Neutrophil (primary cell): ENCODE results near the gene KIF13A.

ENCODE experiments used
- H3K27ac ChIP-seq: fragments of 200-600 bp; sonication (generic); 2 replicates; pipeline ENCODE4 v1.5.1; 2016; ENCODE audit warnings: mild to moderate bottlenecking, moderate library complexity
- H3K27me3 ChIP-seq: fragments of 200-600 bp; sonication (generic); 2 replicates; pipeline ENCODE4 v1.6.0; 2016; ENCODE audit warnings: mild to moderate bottlenecking
- H3K36me3 ChIP-seq: fragments of 200-600 bp; sonication (generic); 2 replicates; pipeline ENCODE4 v1.5.1; 2017
- H3K4me1 ChIP-seq, 2 experiments: fragments of 200-600 bp in 1 of 2; sonication (generic) in 1 of 2; 1 replicate in 1 of 2; 2 replicates in 1 of 2; pipeline versions ENCODE4 v1.5.1 to v1.6.1; 2013 to 2016; ENCODE audit warnings: low read depth in 1 of 2, low read length in 1 of 2, mild to moderate bottlenecking in 1 of 2, moderate library complexity in 1 of 2; ENCODE audit not compliant: control insufficient read depth in 1 of 2, insufficient read depth in 1 of 2
- H3K4me3 ChIP-seq, 2 experiments: fragments of 200-600 bp in 1 of 2; sonication (generic) in 1 of 2; 1 replicate in 1 of 2; 2 replicates in 1 of 2; pipeline ENCODE4 v1.5.1; 2013 to 2016; ENCODE audit warnings: low read depth in 1 of 2, low read length in 1 of 2, mild to moderate bottlenecking in 1 of 2, moderate library complexity in 1 of 2
- H3K9me3 ChIP-seq: fragments of 200-600 bp; sonication (generic); 2 replicates; pipeline ENCODE4 v1.5.1; 2016
- CTCF ChIP-seq: fragments of 200-600 bp; sonication (generic); IDR thresholded peaks from 2 replicates; pipeline ENCODE4 v1.5.1; 2016; ENCODE audit warnings: antibody characterized with exemption

The KIF13A gene

DNA sequence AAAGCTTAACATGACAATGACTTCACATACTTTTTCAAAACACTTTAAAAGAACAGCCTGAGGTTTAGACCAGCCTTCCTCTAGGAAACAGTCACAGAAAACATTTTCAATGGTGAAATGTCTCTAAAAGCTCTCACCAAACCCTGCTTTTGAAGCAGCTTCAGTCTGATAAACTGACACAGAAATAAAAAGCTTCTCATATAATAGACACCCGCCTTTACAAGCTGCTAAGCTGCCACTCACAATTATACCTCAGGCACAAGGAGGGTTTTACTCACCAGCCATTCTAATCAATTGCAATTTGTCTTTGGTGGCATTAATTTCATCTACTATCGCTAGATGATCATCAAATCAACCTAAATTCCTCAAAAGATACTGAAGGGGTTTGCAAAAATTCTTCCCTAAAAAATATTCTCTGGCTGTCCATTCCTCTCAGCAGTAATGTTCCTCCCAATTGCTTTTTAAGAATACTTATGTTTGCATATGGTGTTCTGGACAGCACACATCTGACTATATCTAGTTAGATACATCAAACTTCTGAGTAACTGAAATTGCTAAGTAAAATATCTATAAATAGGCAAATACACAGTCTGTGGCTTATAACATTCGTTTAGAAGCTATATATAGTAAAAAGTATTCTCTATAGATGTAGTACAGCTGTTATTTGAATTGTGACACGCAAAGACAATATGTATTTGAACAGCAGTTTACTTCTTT lies 29.4 kb downstream of the KIF13A start:
- Histone ChIP-seq H3K4me1 (peaks cover 4 to 5% of the 10 kb centered on the region in 2 experiments), H3K9me3 (no peaks in the 10 kb centered on the region), H3K27me3 (no peaks in the 10 kb centered on the region), H3K4me3 (no peak overlapping the region), H3K36me3 (peaks cover 9% of the 10 kb centered on the region), H3K27ac (no peak overlapping the region)
- TF ChIP-seq CTCF, result no peak

GRCh38 chr6:17957498-17957897 lies 29.9 kb downstream of the KIF13A start:
- Histone ChIP-seq H3K9me3 (no peaks in the 10 kb centered on the region), H3K27ac (no peak overlapping the region), H3K36me3 (peaks cover 9% of the 10 kb centered on the region), H3K4me3 (no peak overlapping the region), H3K27me3 (no peaks in the 10 kb centered on the region), H3K4me1 (peaks cover 3% of the 10 kb centered on the region in 2 experiments)
- TF ChIP-seq CTCF, result no peak

DNA sequence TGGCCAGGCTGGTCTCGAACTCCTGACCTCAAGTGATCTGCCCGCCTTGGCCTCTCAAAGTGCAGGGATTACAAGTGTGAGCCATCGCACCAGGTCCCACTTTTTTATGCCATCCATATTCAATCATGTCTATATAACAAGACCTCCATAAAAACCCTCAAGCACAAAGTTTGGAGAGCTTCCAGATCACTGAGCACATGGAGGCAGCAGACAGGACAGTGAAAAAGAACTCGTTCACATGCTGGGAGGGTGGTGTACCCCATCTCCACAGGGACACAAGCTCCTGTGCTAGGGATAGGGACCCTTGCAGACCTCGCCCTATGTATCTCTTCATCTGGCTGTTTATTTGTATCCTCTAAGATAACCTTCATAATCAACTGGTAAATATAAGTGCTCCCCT lies 30.3 kb downstream of the KIF13A start:
- H3K36me3 ChIP-seq, result peaks cover 9% of the 10 kb centered on the region
- TF ChIP-seq CTCF, result no peak
- H3K9me3 ChIP-seq, result no peaks in the 10 kb centered on the region
- H3K27ac ChIP-seq, result no peak overlapping the region
- H3K27me3 ChIP-seq, result no peaks in the 10 kb centered on the region
- H3K4me3 ChIP-seq, result no peak overlapping the region
- H3K4me1 ChIP-seq, result no peaks in the 10 kb centered on the region

GRCh38 chr6:17950095-17950494 lies 37.3 kb downstream of the KIF13A start:
- Histone ChIP-seq H3K9me3 (no peaks in the 10 kb centered on the region), H3K27me3 (no peaks in the 10 kb centered on the region), H3K27ac (peak overlapping the region; percentile 15), H3K4me1 (no peaks in the 10 kb centered on the region), H3K36me3 (peaks cover 6% of the 10 kb centered on the region), H3K4me3 (no peak overlapping the region)
- no peak for TF ChIP-seq CTCF

GRCh38 chr6:17949168-17949567 lies 38.3 kb downstream of the KIF13A start:
- Histone ChIP-seq H3K9me3 (no peaks in the 10 kb centered on the region), H3K27ac (no peak overlapping the region), H3K4me3 (no peak overlapping the region), H3K36me3 (peaks cover 6% of the 10 kb centered on the region), H3K4me1 (no peaks in the 10 kb centered on the region), H3K27me3 (no peaks in the 10 kb centered on the region)
- no peak for TF ChIP-seq CTCF
